ENCODE measurements around the gene NPB. TPM values are rescaled to one million over a fixed set of nuclear protein-coding genes. Genes with fewer than 3 reads are reported as not detected.

Gene NPB
- total and polyA plus RNA-seq, 4 donors, result 0.15 to 0.92 (median 0.55) TPM

GRCh38 chr17:81904600-81905423 is 2.8 kb downstream of the NPB start:
- 91% methylated on average over 28 of the region's 28 CpGs for WGBS
- TF ChIP-seq JUND (IDR thresholded peaks at IDR 0.05) (no peak), RAD21 (IDR thresholded peaks at IDR 0.05) (no peak), FOXA2 (IDR thresholded peaks at IDR 0.05) (no peak), SP1 (IDR thresholded peaks at IDR 0.05) (no peak), YY1 (IDR thresholded peaks at IDR 0.05) (no peak), NR2F2 (IDR thresholded peaks at IDR 0.05) (no peak), RXRA (IDR thresholded peaks at IDR 0.05) (no peak), HNF4A (conservative IDR thresholded peaks at IDR 0.05) (no peak), FOXA1 (IDR thresholded peaks at IDR 0.05) (no peak), EGR1 (IDR thresholded peaks at IDR 0.05; ENCODE audit: low read depth in 2 of 2) (no peak), CTCF (IDR thresholded peaks at IDR 0.05; ENCODE audit: low read depth, low read length, missing input control) (no peak), HNF4G (IDR thresholded peaks at IDR 0.05) (no peak), GABPA (IDR thresholded peaks at IDR 0.05 in 1 of 2, conservative IDR thresholded peaks at IDR 0.05 in 1 of 2) (no peak), ATF3 (IDR thresholded peaks at IDR 0.05) (no peak)
- TF ChIP-seq, protein P1, sequence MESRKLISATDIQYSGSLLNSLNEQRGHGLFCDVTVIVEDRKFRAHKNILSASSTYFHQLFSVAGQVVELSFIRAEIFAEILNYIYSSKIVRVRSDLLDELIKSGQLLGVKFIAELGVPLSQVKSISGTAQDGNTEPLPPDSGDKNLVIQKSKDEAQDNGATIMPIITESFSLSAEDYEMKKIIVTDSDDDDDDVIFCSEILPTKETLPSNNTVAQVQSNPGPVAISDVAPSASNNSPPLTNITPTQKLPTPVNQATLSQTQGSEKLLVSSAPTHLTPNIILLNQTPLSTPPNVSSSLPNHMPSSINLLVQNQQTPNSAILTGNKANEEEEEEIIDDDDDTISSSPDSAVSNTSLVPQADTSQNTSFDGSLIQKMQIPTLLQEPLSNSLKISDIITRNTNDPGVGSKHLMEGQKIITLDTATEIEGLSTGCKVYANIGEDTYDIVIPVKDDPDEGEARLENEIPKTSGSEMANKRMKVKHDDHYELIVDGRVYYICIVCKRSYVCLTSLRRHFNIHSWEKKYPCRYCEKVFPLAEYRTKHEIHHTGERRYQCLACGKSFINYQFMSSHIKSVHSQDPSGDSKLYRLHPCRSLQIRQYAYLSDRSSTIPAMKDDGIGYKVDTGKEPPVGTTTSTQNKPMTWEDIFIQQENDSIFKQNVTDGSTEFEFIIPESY (IDR thresholded peaks at IDR 0.05), result no peak
- TF ChIP-seq, protein P2, sequence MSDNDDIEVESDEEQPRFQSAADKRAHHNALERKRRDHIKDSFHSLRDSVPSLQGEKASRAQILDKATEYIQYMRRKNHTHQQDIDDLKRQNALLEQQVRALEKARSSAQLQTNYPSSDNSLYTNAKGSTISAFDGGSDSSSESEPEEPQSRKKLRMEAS (IDR thresholded peaks at IDR 0.05), result no peak
- H3K9me3 ChIP-seq (ENCODE audit: control insufficient read depth in 4 of 4, low read length in 3 of 4), result no peaks in the 10 kb centered on the region
- H3K36me3 ChIP-seq (ENCODE audit: control insufficient read depth in 4 of 4, insufficient read depth in 3 of 4, low read depth in 1 of 4, low read length in 3 of 4), result peaks cover 0 to 36% (median 19%) of the 10 kb centered on the region in 4 donors
- peaks cover 7 to 38% (median 19%) of the 10 kb centered on the region in 4 donors for H3K4me1 ChIP-seq (ENCODE audit: control insufficient read depth in 4 of 4, insufficient read depth in 4 of 4, low read length in 3 of 4)
- no peak for DNase-seq (ENCODE audit: low spot score)
- H3K4me3 ChIP-seq (ENCODE audit: low read depth in 1 of 3, low read length in 3 of 3), result no peak overlapping the region
- H3K27ac ChIP-seq (ENCODE audit: low read depth in 1 of 2, low read length in 2 of 2), result no peak overlapping the region
- H3K27me3 ChIP-seq (ENCODE audit: control insufficient read depth in 4 of 4, insufficient read depth in 4 of 4, low read length in 3 of 4), result no peaks in the 10 kb centered on the region
- no peak overlapping the region for H3K9ac ChIP-seq (ENCODE audit: low read depth in 1 of 2, low read length in 2 of 2)

DNA sequence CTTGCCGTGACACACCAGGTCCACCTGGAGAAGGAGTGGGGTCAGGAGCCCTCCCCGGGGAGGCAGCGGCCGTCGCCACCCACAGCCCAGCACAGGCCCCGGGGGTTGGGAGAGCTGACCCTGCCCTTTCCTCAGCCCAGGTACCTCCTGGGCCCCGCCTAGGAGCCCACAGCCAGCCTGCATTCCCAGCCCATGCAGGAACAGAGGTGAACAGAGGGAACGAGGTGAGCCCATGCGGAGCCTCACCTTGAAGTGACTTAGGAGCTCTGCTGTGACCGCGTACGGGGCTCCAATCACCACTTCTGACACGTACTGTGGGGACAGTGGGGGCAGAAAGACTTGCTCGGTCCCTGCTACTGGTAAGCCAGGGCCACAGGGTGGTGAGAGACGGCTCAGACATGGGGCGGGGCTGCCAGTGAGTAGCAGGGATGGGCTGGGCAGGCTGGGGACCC is 3.4 kb downstream of the NPB start:
- Histone ChIP-seq H3K4me3 (ENCODE audit: low read depth in 1 of 3, low read length in 3 of 3) (no peak overlapping the region), H3K27ac (ENCODE audit: low read depth in 1 of 2, low read length in 2 of 2) (no peak overlapping the region), H3K27me3 (ENCODE audit: control insufficient read depth in 4 of 4, insufficient read depth in 4 of 4, low read length in 3 of 4) (no peaks in the 10 kb centered on the region), H3K9ac (ENCODE audit: low read depth in 1 of 2, low read length in 2 of 2) (no peak overlapping the region), H3K9me3 (ENCODE audit: control insufficient read depth in 4 of 4, low read length in 3 of 4) (no peaks in the 10 kb centered on the region), H3K4me1 (ENCODE audit: control insufficient read depth in 4 of 4, insufficient read depth in 4 of 4, low read length in 3 of 4) (peaks cover 7 to 45% (median 24%) of the 10 kb centered on the region in 4 donors), H3K36me3 (ENCODE audit: control insufficient read depth in 4 of 4, insufficient read depth in 3 of 4, low read depth in 1 of 4, low read length in 3 of 4) (peaks cover 0 to 36% (median 19%) of the 10 kb centered on the region in 4 donors)
- DNase-seq (ENCODE audit: low spot score), result no peak
- 95% methylated on average over 16 of the region's 16 CpGs for WGBS
- TF ChIP-seq, protein P3, sequence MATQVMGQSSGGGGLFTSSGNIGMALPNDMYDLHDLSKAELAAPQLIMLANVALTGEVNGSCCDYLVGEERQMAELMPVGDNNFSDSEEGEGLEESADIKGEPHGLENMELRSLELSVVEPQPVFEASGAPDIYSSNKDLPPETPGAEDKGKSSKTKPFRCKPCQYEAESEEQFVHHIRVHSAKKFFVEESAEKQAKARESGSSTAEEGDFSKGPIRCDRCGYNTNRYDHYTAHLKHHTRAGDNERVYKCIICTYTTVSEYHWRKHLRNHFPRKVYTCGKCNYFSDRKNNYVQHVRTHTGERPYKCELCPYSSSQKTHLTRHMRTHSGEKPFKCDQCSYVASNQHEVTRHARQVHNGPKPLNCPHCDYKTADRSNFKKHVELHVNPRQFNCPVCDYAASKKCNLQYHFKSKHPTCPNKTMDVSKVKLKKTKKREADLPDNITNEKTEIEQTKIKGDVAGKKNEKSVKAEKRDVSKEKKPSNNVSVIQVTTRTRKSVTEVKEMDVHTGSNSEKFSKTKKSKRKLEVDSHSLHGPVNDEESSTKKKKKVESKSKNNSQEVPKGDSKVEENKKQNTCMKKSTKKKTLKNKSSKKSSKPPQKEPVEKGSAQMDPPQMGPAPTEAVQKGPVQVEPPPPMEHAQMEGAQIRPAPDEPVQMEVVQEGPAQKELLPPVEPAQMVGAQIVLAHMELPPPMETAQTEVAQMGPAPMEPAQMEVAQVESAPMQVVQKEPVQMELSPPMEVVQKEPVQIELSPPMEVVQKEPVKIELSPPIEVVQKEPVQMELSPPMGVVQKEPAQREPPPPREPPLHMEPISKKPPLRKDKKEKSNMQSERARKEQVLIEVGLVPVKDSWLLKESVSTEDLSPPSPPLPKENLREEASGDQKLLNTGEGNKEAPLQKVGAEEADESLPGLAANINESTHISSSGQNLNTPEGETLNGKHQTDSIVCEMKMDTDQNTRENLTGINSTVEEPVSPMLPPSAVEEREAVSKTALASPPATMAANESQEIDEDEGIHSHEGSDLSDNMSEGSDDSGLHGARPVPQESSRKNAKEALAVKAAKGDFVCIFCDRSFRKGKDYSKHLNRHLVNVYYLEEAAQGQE (IDR thresholded peaks at IDR 0.05), result no peak
- no peak for TF ChIP-seq JUND (IDR thresholded peaks at IDR 0.05)
- TF ChIP-seq HNF4A (conservative IDR thresholded peaks at IDR 0.05), result no peak
- TF ChIP-seq RXRA (IDR thresholded peaks at IDR 0.05), result no peak
- TF ChIP-seq FOXA2 (IDR thresholded peaks at IDR 0.05), result no peak
- TF ChIP-seq YY1 (IDR thresholded peaks at IDR 0.05), result no peak
- no peak for TF ChIP-seq ATF3 (IDR thresholded peaks at IDR 0.05)
- TF ChIP-seq HNF4G (IDR thresholded peaks at IDR 0.05), result no peak
- no peak for TF ChIP-seq NR2F2 (IDR thresholded peaks at IDR 0.05)
- TF ChIP-seq TAF1 (conservative IDR thresholded peaks at IDR 0.05), result no peak
- no peak for TF ChIP-seq CTCF (IDR thresholded peaks at IDR 0.05; ENCODE audit: low read depth, low read length, missing input control)
- TF ChIP-seq EGR1 (IDR thresholded peaks at IDR 0.05; ENCODE audit: low read depth in 2 of 2), result no peak
- TF ChIP-seq RAD21 (IDR thresholded peaks at IDR 0.05), result no peak
- TF ChIP-seq GABPA (IDR thresholded peaks at IDR 0.05 in 1 of 2, conservative IDR thresholded peaks at IDR 0.05 in 1 of 2), result no peak
- TF ChIP-seq SP1 (IDR thresholded peaks at IDR 0.05), result no peak

Measured in liver (tissue), 9 donors.